Measurements from ENCODE around the gene MARF1. TPM values are rescaled to one million over a fixed set of nuclear protein-coding genes. Genes with fewer than 3 reads are reported as not detected.
"Not testable (repeated sequence)": the region's sequence is repeated elsewhere in the genome, so short reads cannot be mapped to it uniquely, and the experiment has no call there.

Gene MARF1
- total RNA-seq, 1 donor from 2014 or later, result 50.8 TPM

GRCh38 chr16:15608398-15609285 is 34.3 kb downstream of the MARF1 start:
- Mint-ChIP-seq H3K36me3 (ENCODE audit: low read depth) (peaks cover 53% of the 10 kb centered on the region), H3K9me3 (ENCODE audit: low read depth) (no peaks in the 10 kb centered on the region), H3K4me1 (ENCODE audit: low read depth) (peaks cover under 1% of the 10 kb centered on the region), H3K27me3 (ENCODE audit: low read depth) (no peaks in the 10 kb centered on the region), H3K4me3 (ENCODE audit: unreplicated experiment) (no peak overlapping the region), H3K27ac (ENCODE audit: unreplicated experiment) (no peak overlapping the region)
- TF ChIP-seq, protein P1, sequence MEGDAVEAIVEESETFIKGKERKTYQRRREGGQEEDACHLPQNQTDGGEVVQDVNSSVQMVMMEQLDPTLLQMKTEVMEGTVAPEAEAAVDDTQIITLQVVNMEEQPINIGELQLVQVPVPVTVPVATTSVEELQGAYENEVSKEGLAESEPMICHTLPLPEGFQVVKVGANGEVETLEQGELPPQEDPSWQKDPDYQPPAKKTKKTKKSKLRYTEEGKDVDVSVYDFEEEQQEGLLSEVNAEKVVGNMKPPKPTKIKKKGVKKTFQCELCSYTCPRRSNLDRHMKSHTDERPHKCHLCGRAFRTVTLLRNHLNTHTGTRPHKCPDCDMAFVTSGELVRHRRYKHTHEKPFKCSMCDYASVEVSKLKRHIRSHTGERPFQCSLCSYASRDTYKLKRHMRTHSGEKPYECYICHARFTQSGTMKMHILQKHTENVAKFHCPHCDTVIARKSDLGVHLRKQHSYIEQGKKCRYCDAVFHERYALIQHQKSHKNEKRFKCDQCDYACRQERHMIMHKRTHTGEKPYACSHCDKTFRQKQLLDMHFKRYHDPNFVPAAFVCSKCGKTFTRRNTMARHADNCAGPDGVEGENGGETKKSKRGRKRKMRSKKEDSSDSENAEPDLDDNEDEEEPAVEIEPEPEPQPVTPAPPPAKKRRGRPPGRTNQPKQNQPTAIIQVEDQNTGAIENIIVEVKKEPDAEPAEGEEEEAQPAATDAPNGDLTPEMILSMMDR (IDR thresholded peaks at IDR 0.05), result peak; percentile 43
- DNase-seq (ENCODE audit: low spot score), result no peak

DNA sequence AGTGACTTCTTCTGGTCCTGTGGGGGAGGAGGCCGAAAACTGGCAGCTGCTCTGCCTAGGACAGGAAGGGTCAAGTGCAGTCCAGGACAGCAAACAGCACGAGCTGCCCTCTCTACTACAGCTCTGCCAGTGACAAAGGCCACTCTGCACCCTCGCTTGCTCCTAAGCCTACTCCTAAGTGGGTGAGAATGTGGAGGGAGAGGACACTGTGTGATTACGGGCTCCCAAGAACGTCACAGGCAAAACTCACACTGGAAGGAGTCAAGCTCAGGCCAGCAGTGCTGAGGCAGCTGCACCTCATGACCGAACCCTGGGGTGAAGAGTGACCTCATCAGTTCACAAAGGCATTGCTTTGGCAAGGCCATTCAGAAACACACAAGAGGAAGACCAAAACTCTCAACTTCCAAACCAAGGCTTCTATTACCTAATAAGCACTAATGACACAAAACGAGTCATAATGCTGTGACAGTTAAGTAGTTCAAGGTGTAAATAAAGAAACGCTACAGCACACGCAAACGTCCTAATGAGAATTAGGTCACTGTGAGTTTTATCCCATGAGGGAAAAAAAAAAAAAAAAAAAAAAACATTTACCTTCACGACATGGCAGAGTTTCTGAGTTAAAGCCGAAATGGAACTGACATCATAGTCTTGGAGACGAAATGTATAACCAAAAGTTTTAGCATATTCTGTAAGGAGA is 35.1 kb downstream of the MARF1 start:
- TF ChIP-seq, protein P1 (IDR thresholded peaks at IDR 0.05), result no peak
- Mint-ChIP-seq H3K36me3 (ENCODE audit: low read depth) (peaks cover 56% of the 10 kb centered on the region), H3K27ac (ENCODE audit: unreplicated experiment) (no peak overlapping the region), H3K9me3 (ENCODE audit: low read depth) (no peaks in the 10 kb centered on the region), H3K27me3 (ENCODE audit: low read depth) (no peaks in the 10 kb centered on the region), H3K4me1 (ENCODE audit: low read depth) (no peaks in the 10 kb centered on the region), H3K4me3 (ENCODE audit: unreplicated experiment) (no peak overlapping the region)
- DNase-seq (ENCODE audit: low spot score), result no peak

- not testable (repeated sequence) for H3K27ac Mint-ChIP-seq (ENCODE audit: unreplicated experiment); DNase-seq (ENCODE audit: low spot score); H3K27me3 Mint-ChIP-seq (ENCODE audit: low read depth); H3K4me1 Mint-ChIP-seq (ENCODE audit: low read depth); H3K9me3 Mint-ChIP-seq (ENCODE audit: low read depth); H3K4me3 Mint-ChIP-seq (ENCODE audit: unreplicated experiment)
- peaks cover 56% of the 10 kb centered on the region for H3K36me3 Mint-ChIP-seq (ENCODE audit: low read depth)
Measured at GRCh38 chr16:15607221-15607699, 35.7 kb downstream of the MARF1 start.

DNA sequence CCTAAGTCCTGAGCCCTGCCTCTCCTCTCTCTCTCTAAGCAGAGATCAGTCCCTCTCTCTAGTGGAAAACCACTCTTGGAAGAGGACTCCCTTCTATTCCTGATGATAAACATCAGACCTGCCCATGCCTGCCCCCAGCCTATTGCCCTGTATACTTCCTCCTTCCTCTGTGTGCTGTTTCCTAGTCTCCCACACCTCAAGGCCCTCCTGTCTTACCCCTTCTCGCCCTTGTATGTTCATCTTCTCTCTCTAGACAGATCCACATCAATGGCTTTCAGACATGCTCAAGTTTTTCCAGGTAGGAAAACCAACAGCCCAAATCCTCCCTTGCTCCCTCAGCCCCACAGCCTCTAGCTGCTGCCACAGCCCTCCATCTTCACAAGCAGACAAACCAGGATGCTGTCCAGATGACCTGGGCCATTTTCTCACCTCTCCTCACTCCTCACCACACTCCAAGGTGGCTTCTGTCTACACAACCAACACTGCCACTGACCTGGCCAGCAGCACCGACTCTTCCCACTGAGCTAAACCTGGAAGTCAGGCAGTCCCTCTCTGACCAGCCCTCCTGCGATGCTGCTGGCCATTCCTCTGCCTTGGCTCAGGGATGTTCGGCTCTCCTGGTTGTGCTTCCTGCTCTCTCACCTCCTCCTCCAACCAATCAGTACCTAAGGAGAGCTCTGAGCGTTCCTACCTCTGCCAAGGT is 36.3 kb downstream of the MARF1 start:
- TF ChIP-seq, protein P1 (IDR thresholded peaks at IDR 0.05), result no peak
- Mint-ChIP-seq H3K36me3 (ENCODE audit: low read depth) (peaks cover 58% of the 10 kb centered on the region), H3K4me3 (ENCODE audit: unreplicated experiment) (no peak overlapping the region), H3K4me1 (ENCODE audit: low read depth) (no peaks in the 10 kb centered on the region), H3K27ac (ENCODE audit: unreplicated experiment) (no peak overlapping the region), H3K27me3 (ENCODE audit: low read depth) (no peaks in the 10 kb centered on the region), H3K9me3 (ENCODE audit: low read depth) (no peaks in the 10 kb centered on the region)
- no peak for DNase-seq (ENCODE audit: low spot score)

- Mint-ChIP-seq H3K4me1 (ENCODE audit: low read depth) (no peaks in the 10 kb centered on the region), H3K4me3 (ENCODE audit: unreplicated experiment) (no peak overlapping the region), H3K36me3 (ENCODE audit: low read depth) (peaks cover 62% of the 10 kb centered on the region), H3K27me3 (ENCODE audit: low read depth) (no peaks in the 10 kb centered on the region), H3K27ac (ENCODE audit: unreplicated experiment) (no peak overlapping the region), H3K9me3 (ENCODE audit: low read depth) (no peaks in the 10 kb centered on the region)
- no peak for DNase-seq (ENCODE audit: low spot score)
- TF ChIP-seq, protein P1 (IDR thresholded peaks at IDR 0.05), result no peak
Measured at GRCh38 chr16:15605839-15606517, 37.0 kb downstream of the MARF1 start.
